Cardiac muscle cell (in vitro differentiated cells and primary cell): ENCODE measurements around the gene ZNF311. TPM values are rescaled to one million over a fixed set of nuclear protein-coding genes. Genes with fewer than 3 reads are reported as not detected.

Source experiments
- DNase-seq, 2 donors: peaks; one replicate each; pipeline versions ENCODE4 v3.0.0 to v3.0.0-alpha.2; 2010 to 2017; ENCODE audit warnings: low read depth in 1 of 2, low spot score in 1 of 2
- H3K27ac ChIP-seq: fragments of 200-600 bp; sonication (generic); 2 replicates; pipeline ENCODE4 v1.5.1; 2016
- H3K27me3 ChIP-seq: fragments of 200-600 bp; sonication (generic); 2 replicates; pipeline ENCODE4 v1.6.0; 2016; ENCODE audit warnings: control low read depth
- H3K36me3 ChIP-seq: fragments of 200-600 bp; sonication (generic); 2 replicates; pipeline ENCODE4 v1.5.1; 2016; ENCODE audit warnings: control low read depth
- H3K4me1 ChIP-seq: fragments of 200-600 bp; sonication (generic); 2 replicates; pipeline ENCODE4 v1.8.1; 2017; ENCODE audit warnings: low read depth, mild to moderate bottlenecking, mixed run types
- H3K4me3 ChIP-seq: fragments of 200-600 bp; sonication (generic); 2 replicates; pipeline ENCODE4 v1.5.1; 2016; ENCODE audit warnings: mild to moderate bottlenecking
- H3K9me3 ChIP-seq: fragments of 200-600 bp; sonication (generic); 2 replicates; pipeline ENCODE4 v1.5.1; 2017; ENCODE audit warnings: low read depth, mild to moderate bottlenecking, control low read depth
- CTCF ChIP-seq: IDR thresholded peaks from 2 replicates; pipeline ENCODE4 v1.5.1; 2012; ENCODE audit warnings: low read depth, mild to moderate bottlenecking, low read length
- polyA plus RNA-seq: library from polyadenylated mRNA; unstranded; fragments of >200 nt; fragmentation: Nextera tagmentation; extraction: Ambion mirVana; gene quantifications from 2 replicates; pipeline ENCODE4 v1.2.1, GENCODE V29; 2016
- total RNA-seq: library from RNA; depleted of rRNA; stranded (reverse); fragments of >200 nt; gene quantifications from 2 replicates; pipeline ENCODE4 v1.2.3, GENCODE V29; 2016

Gene ZNF311
- total and polyA plus RNA-seq, 2 experiments from 2014 or later, result 0.57 to 1.8 TPM

- Histone ChIP-seq H3K4me1 (no peaks in the 10 kb centered on the region), H3K36me3 (no peaks in the 10 kb centered on the region), H3K4me3 (no peak overlapping the region), H3K9me3 (no peaks in the 10 kb centered on the region), H3K27me3 (peaks cover 21% of the 10 kb centered on the region), H3K27ac (no peak overlapping the region)
- no peak for TF ChIP-seq CTCF
- no peak for DNase-seq
Measured at GRCh38 chr6:29025927-29026585, 20.9 kb upstream of the ZNF311 start.

GRCh38 chr6:29021434-29021833 lies 16.3 kb upstream of the ZNF311 start:
- Histone ChIP-seq H3K4me1 (no peaks in the 10 kb centered on the region), H3K27ac (no peak overlapping the region), H3K4me3 (no peak overlapping the region), H3K27me3 (peaks cover 18% of the 10 kb centered on the region), H3K9me3 (no peaks in the 10 kb centered on the region), H3K36me3 (no peaks in the 10 kb centered on the region)
- TF ChIP-seq CTCF, result no peak
- DNase-seq, result no peak

DNA sequence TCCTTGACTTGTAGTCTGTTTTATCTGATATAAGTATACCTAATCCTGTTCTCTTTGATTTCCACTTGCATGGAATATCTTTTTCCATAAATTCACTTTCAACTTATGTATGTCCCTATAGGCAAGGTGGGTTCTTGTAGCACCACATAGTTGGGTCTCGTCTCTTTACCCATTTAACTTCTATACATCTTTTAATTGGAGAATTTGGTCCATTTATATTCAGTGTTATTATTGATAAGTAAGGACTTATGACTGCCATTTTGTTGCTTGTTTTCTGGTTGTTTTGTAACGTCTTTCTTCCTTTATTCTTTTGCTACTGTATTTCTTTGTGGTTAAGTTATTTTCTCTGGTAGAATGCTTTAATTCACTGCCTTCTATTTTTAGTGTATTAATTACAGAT lies 14.5 kb upstream of the ZNF311 start:
- no peaks in the 10 kb centered on the region for H3K9me3 ChIP-seq
- no peak for DNase-seq
- H3K27ac ChIP-seq, result no peak overlapping the region
- no peaks in the 10 kb centered on the region for H3K36me3 ChIP-seq
- no peak for TF ChIP-seq CTCF
- H3K4me1 ChIP-seq, result no peaks in the 10 kb centered on the region
- no peak overlapping the region for H3K4me3 ChIP-seq
- peaks cover 4% of the 10 kb centered on the region for H3K27me3 ChIP-seq

- no peaks in the 10 kb centered on the region for H3K9me3 ChIP-seq
- peaks cover 10% of the 10 kb centered on the region for H3K27me3 ChIP-seq
- no peak overlapping the region for H3K27ac ChIP-seq
- H3K4me1 ChIP-seq, result no peaks in the 10 kb centered on the region
- H3K36me3 ChIP-seq, result no peaks in the 10 kb centered on the region
- DNase-seq, result no peak
- TF ChIP-seq CTCF, result no peak
- H3K4me3 ChIP-seq, result no peak overlapping the region
Measured at GRCh38 chr6:29017428-29017802, 12.3 kb upstream of the ZNF311 start.

- peak overlapping the region; percentile 56 for H3K4me3 ChIP-seq
- no peak overlapping the region for H3K27ac ChIP-seq
- H3K27me3 ChIP-seq, result peaks cover 16% of the 10 kb centered on the region
- peak; percentile 88 for TF ChIP-seq CTCF
- DNase-seq, result peak; percentile 81 to 86
- H3K4me1 ChIP-seq, result no peaks in the 10 kb centered on the region
- H3K36me3 ChIP-seq, result no peaks in the 10 kb centered on the region
- H3K9me3 ChIP-seq, result no peaks in the 10 kb centered on the region
Measured at GRCh38 chr6:29016559-29017427, 11.7 kb upstream of the ZNF311 start.
